ENCODE results near the gene TBCB. TPM values are rescaled to one million over a fixed set of nuclear protein-coding genes. Genes with fewer than 3 reads are reported as not detected.

TBCB gene
- total RNA-seq, 1 experiment from 2014 or later: 122 TPM

DNA sequence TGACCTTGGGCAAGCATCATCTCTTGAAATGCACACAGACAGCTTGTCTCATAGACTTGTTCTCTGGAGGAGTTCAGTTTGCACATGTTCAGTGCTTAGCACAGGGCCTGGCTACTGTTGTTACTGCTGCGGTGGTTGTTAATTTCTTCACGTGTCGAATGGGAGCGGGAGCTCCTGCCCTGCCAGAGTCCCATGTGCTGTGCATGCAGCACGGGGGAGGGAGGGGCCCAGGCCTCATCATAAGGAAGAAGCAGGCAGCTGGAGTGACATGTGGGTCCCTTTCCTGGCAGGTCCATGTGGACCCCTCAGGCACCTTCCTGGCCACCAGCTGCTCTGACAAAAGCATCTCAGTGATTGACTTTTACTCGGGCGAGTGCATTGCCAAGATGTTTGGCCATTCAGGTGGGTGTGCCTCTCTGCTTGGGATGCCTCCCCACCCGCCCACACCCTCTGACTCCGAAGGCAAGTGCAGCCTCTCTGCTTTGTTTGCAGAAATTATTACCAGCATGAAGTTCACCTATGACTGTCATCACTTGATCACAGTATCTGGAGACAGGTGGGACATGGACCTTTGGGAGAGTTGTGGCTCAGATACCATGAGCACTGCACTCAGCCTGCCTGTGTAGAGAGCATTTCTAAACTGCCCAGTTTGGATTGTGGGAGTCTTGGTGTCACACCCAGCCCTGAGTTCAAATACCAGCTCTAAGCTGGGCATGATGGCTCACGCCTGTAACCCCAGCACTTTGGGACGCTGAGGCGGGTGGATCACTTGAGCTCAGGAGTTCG lies 24.2 kb upstream of the TBCB start:
- Mint-ChIP-seq H3K4me1 (ENCODE audit: insufficient read depth, unreplicated experiment) (no peaks in the 10 kb centered on the region), H3K36me3 (ENCODE audit: insufficient read depth, unreplicated experiment) (peaks cover 14% of the 10 kb centered on the region), H3K27me3 (ENCODE audit: insufficient read depth, unreplicated experiment) (no peaks in the 10 kb centered on the region), H3K4me3 (ENCODE audit: unreplicated experiment) (no peak overlapping the region), H3K9me3 (ENCODE audit: unreplicated experiment) (no peaks in the 10 kb centered on the region), H3K27ac (ENCODE audit: low read depth, unreplicated experiment) (no peak overlapping the region)
- ChIA-PET CTCF (interaction anchor here (0.7 kb wide), 1 partner anchor 20 kb away, joined by 5 read pairs; no protein-coding TSS in a partner anchor), POLR2A (interaction anchor here (0.7 kb wide), 1 partner anchor 20 kb away, joined by 3 read pairs; no protein-coding TSS in a partner anchor)
- DNase-seq (ENCODE audit: unreplicated experiment): no peak
- TF ChIP-seq CTCF (IDR thresholded peaks at IDR 0.05; ENCODE audit: unreplicated experiment): no peak
- intact Hi-C loops (cut with micrococcal nuclease): no loop called here
- no TSS peak for BruUV-seq (replicated peaks)

GRCh38 chr19:36092566-36092965 lies 22.7 kb upstream of the TBCB start:
- DNase-seq (ENCODE audit: unreplicated experiment): no peak
- Mint-ChIP-seq H3K4me1 (ENCODE audit: insufficient read depth, unreplicated experiment) (no peaks in the 10 kb centered on the region), H3K4me3 (ENCODE audit: unreplicated experiment) (no peak overlapping the region), H3K27me3 (ENCODE audit: insufficient read depth, unreplicated experiment) (no peaks in the 10 kb centered on the region), H3K27ac (ENCODE audit: low read depth, unreplicated experiment) (no peak overlapping the region), H3K36me3 (ENCODE audit: insufficient read depth, unreplicated experiment) (peaks cover 20% of the 10 kb centered on the region), H3K9me3 (ENCODE audit: unreplicated experiment) (no peaks in the 10 kb centered on the region)
- ChIA-PET POLR2A (no interaction called here), CTCF (interaction anchor here (0.6 kb wide), 1 partner anchor 65 kb away, joined by 3 read pairs; no protein-coding TSS in a partner anchor)
- intact Hi-C loops (cut with micrococcal nuclease): no loop called here
- TF ChIP-seq CTCF (IDR thresholded peaks at IDR 0.05; ENCODE audit: unreplicated experiment): no peak
- no TSS peak for BruUV-seq (replicated peaks)

DNA sequence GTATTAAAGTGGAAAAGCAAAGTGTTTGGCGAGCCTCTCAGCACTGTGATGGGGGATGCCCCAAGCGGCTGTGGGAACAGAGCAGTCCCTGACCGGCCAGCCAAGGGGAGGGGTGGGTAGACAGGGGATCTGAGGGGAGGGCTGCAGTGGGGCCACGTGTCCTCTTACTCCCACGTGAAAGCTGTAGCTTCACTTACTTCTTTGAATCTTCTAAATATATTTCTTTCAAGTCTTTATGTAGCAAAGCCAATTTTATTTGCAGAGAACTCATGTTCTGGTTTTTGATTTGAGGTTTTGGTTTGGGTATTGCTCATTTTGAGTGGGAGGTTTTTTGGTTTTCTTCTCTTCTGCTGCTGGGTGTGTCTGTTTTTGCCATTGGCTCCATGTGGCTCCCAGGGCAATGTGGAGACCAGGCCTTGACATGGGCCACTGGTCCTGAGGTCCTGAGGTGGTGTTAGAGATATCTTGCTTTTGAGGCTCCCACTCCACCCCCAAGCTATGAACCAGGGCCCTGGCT lies 22.1 kb upstream of the TBCB start:
- no peak overlapping the region for H3K27ac Mint-ChIP-seq (ENCODE audit: low read depth, unreplicated experiment)

More for the DNA sequence above, 22.1 kb upstream of the TBCB start:
- H3K4me1 Mint-ChIP-seq (ENCODE audit: insufficient read depth, unreplicated experiment): no peaks in the 10 kb centered on the region
- CTCF ChIA-PET: no interaction called here
- intact Hi-C loops (cut with micrococcal nuclease): no loop called here
- no peak overlapping the region for H3K4me3 Mint-ChIP-seq (ENCODE audit: unreplicated experiment)
- BruUV-seq (replicated peaks): no TSS peak
- no peaks in the 10 kb centered on the region for H3K27me3 Mint-ChIP-seq (ENCODE audit: insufficient read depth, unreplicated experiment)
- DNase-seq (ENCODE audit: unreplicated experiment): no peak
- POLR2A ChIA-PET: interaction anchor here (0.6 kb wide), 1 partner anchor 393 kb away, joined by 3 read pairs; no protein-coding TSS in a partner anchor
- H3K36me3 Mint-ChIP-seq (ENCODE audit: insufficient read depth, unreplicated experiment): peaks cover 20% of the 10 kb centered on the region
- H3K9me3 Mint-ChIP-seq (ENCODE audit: unreplicated experiment): no peaks in the 10 kb centered on the region
- no peak for TF ChIP-seq CTCF (IDR thresholded peaks at IDR 0.05; ENCODE audit: unreplicated experiment)
